GM21423 (cell line): ENCODE data around the gene R3HDM4.

Source experiments
- ATAC-seq: cut with Tn5 transposase; IDR thresholded peaks from one replicate; pipeline ENCODE4 v1.9.1; 2021; ENCODE audit warnings: mild to moderate bottlenecking, moderate library complexity; ENCODE audit not compliant: unreplicated experiment

R3HDM4 gene

DNA sequence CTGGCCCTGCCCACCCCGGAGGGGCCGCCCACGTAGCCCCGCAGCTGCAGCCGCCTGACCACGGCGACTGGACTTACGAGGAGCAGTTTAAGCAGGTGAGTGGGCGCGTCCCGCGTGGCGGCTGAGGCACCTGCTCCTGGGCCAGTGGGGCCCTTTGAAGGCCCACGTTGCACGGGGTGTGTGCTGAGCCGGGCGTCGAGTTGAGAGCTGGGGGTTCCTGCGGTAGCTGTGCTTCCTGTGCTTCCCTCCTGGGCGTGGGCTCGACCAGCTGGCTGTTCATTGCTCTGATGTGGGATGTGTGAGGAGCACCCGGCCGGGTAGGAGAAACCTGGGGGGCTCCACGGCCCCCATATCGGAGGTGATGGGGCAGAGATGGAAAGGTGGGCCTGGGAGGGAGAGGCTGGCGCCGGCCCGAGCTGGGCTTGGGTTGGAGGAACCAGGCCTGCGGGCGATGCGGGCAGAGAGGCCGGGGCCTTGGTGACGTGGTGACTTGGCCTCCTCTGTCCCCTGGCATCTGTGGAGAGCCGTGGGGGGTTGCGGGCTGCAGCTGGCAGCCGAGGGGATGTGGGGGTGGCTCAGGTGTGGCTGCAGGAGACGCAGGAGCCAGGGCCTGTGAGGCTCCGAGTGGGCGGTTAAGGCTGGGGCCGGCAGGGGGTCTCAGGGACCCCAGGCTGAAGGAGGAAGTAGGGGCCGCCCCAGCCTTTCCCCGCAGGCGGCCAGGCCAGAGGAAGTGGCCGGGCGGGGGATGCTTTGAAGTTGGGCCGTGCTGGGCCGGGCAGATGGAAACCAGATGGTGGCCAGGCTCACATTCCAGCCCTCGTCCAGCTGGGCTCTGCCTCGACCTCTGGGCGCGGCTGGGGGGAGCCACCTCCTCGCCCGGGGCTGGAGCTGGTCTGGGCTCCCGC is 19.9 kb upstream of the R3HDM4 start:
- ATAC-seq = no peak

DNA sequence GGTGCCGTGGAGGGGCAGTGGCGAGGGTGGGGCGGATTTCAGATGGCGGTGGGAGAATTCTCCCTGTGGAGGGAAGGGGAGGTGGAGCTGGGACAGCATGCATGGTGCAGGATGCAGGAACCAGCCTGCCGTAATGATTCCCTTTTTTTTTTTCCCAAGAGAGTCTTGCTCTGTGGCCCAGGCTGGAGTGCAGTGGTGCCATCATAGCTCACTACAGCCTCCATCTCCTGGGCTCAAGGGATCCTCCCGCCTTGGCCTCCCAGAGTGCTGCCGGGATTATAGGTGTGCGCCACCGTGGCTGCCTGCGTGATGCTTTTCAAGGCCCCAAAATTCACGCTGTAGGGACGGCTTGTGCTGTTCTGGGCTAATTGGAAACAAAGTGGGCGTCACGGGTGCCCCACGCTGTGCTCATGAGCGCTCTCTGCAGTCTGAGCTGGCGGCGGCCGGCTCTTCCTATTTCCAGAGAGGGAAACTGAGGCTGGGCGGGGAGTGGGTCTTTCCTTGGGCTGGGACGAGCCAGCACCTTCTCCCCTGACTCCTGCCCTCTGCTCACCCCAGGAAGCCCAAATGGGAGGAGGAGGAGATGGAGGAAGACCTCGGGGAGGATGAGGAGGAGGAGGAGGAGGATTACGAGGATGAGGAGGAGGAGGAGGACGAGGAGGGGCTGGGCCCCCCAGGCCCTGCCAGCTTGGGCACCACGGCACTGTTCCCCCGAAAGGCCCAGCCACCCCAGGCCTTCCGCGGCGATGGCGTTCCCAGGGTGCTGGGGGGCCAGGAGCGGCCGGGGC is 19.0 kb upstream of the R3HDM4 start:
- ATAC-seq = no peak

DNA sequence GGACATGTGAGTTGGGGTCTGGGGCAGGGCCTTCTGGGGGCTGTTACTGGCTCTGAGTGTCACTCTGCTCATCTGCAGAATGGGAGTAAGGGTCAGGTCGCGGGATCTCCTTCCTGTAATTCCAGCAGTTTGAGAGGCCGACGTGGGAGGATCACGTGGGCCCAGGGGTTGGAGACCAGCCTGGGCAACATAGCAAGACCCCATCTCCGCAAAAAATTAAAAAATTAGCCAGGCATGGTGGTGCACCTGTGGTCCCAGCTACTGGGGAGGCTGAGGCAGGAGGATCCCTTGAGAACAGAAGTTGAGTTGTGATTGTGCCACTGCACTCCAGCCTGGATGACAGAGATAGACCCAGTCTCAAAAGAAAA is 16.9 kb upstream of the R3HDM4 start:
- ATAC-seq = no peak

DNA sequence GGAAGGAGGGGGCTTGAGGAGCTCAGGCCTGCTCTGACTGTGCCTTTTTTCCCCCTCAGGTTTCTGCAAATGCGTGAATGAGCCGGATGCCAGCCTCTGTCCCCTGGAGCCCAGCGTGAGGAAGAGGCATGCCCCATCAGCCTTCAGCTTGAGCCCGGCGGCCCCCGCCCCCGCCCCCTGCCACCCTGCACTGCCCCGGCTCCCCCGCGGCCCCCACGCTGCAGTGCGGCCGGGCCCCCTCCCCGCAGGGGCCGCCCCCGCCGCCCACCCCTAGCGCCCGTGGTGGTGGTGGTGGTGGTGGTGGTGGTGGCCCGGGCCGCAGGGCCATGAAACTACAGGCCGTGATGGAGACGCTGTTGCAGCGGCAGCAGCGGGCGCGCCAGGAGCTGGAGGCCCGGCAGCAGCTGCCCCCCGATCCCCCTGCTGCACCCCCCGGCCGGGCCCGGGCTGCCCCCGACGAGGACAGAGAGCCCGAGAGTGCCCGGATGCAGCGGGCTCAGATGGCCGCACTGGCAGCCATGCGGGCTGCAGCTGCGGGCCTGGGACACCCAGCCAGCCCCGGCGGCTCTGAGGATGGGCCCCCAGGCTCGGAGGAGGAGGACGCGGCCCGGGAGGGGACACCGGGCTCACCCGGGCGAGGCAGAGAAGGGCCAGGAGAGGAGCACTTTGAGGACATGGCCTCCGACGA is 16.3 kb upstream of the R3HDM4 start:
- no peak for ATAC-seq

DNA sequence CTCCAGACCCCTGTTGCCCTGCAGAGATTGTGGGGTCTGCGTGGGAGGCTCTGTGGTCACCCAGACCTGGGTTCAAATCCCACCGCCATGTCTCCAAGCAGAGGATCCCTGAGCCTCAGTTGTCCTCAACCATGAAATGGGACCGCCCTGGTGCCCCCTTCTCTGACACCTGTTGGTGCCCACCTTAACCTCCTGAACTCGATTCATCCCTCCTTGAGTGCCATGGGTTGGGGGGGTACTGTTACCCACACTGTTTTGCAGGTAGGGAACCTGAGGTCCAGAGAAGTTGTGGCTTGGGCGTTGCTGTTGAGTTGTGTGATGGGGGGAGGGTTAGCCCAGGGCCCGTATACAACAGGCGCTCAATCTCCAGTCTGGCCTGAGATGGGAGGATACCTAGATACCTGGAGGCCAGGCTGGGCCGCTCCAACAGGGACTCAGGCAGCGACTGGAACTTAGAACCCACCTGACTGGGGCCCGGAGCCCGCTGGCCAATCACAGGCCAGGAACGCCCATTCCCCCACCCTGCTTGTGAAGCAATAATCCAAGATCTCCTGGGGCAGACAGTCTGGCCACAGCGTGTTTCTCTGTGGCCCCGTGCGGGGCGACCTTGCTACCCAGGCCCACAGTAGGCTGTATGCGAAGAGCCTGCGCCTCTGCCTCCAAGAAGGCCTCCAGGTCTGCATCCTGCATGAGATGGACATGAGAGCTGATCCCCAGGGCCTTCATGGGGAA is 15.6 kb upstream of the R3HDM4 start:
- no peak for ATAC-seq

DNA sequence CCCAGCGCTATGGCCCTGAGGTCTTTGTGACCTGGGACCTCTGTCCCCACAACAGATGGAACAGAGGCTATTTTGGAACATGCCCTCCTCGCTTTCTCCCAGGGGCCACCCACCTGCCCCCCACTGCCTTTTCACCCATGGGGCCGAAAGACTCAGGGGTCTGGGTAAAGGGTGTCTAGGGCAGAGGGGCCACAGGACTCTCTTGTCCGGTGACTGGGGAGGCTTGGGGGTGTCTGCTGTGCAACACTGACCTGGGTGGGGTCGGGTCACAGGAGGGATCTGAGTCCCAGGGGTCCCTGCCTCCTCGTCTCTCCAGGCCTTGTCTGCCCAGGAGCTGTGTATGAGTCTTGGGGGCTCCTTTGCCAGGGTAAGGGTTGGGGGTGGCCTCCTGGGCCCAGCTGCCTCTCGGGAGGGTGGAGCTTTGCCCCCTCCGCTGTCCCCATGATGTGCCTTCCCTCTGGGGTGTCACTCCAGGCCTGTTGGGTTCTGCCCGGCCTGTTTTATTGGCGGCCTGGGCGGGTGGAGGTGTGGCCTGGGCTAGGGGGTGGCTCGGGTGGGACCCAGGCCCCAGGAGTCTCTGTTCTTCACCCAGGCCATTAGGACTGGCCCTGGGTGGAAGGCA is 14.9 kb upstream of the R3HDM4 start:
- ATAC-seq = no peak

DNA sequence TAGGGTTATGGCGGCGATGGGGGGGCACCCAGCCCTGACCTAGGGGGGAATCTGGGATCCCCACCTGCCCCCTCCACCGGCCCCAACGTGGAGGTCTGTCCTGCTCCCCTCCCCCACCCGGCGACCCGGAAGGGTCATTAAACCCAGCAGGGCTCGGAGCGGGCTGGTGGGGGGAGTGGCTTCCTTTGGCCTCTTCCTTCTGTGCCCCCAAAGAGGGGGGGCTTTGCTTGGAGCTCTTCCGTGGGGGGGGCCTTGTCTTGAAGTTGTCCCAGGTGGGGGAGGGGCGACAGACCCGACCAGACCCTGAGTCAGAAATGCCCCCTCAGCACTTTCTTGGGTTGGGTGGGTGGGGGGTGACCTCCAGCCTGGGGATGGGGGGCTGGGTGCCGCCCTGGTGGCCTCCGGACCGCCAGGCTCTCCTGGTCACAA is 14.3 kb upstream of the R3HDM4 start:
- no peak for ATAC-seq

DNA sequence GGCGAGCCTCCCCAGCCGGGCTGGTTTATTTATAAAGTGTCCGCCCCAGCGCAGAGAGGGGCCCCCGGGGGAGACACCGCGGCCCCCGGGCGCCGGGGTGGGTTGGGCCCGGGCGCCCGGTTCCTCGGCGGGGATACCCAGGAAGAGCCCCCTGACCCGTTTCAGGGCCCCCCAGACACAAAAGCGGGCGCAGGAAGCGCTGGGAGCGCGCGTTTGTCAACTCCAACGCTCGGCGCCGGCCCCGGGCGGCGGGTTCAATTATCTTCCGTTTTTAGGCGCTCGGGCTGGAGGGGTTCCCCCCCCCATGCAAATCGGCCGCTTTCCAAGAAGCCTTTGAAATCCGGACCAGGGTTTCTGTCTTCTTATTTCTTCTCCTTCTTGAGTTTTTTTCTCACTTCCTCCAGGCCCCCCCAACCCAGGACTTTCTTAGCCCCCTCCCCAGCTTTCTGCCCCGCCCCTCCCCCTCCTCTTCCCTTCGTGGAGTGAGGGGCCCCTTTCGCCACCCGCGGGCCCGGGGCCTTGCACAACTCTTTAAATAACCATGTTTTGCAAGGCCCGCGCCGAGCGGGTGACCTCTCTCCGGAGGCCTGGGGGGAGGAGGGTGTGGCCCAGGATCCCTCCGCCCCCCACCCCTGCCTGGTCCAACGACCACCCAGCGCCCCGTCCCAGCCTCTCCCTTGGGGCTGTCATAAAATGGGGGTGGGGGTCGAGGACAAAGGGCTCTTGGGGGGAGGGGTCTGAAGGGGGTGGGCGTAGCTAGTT is 13.8 kb upstream of the R3HDM4 start:
- ATAC-seq = no peak

DNA sequence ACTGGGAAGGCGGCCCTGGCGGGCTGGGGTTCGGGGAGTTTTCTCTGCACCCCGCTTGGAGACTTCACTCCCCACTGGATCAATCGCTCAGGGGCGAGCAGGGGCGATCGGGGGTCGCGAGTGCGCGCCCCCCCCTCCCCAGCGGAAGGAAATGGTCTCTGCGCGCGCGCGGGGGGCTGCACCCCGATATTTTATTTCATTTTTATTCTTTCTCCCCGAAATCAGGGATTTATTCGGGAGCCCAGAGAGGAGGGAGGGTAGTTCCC is 13.2 kb upstream of the R3HDM4 start:
- no peak for ATAC-seq

DNA sequence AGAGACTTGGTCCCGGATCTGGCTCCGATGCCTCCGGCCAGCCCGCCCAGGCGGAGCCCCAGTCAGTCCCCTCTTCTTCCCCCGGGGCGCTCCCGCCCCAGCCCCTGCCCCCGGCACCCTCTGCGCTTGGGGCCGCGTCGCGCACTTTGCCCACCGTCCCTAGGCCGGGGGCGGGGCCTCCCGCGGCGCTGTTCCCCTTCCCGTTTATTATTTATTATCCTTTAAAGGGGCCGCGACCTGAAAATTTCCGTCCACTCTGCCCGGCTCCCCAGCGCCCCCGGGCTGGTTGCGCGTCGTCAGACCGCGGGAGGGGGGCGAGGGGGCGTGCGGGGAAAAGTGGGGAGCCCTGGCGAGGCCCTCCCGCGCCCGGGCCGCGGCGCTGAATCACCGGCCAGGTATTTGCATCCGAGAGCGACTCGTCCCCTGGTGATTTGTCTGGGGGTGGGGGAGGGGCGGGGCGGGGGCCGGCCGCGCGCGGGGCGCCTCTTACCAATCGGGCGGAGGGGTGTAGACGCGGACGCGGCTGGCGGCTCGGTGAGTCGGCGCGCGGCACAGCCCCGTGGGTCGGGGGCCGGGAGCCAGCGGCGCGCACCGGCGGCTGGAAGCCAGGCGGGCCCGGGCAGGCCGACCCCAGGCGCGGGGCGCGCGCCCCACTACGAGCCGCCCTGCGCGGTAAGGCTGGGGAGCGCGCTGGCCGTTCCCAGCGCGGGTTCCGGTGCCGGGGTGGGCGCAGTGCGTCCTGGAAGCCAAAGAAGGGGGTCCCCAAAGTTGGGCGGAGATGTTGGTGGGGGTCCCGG is 12.7 kb upstream of the R3HDM4 start, which contains the start of gene ARID3A:
Gene ARID3A (plus strand): TSS at position 510 of the 797 bp plus-strand sequence. CDS start 3,494 bp downstream, outside the sequence.
- peak; percentile 58 for ATAC-seq

DNA sequence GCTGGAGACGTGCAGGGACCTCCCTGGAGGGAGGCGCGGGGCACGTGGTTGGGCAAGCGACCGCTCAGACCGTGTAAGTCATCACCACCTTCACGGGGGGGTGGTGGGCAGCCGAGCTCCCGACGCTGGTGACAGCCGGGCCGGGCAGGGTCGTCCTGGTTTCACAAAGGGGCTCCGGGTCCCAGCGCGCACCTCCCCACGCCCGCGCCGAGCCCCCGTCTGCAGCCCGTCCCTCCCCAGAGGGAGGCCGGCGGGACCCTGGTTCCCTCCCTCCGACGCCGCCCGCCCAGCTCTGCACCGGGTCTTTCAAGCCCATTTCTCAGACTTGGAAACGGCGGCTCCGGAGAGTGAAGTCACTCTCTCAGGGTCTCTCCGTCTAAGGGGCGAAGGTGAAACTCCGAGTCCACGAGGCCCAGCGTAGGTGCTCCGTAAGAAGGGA is 12.1 kb upstream of the R3HDM4 start:
- ATAC-seq = peak; percentile 31

DNA sequence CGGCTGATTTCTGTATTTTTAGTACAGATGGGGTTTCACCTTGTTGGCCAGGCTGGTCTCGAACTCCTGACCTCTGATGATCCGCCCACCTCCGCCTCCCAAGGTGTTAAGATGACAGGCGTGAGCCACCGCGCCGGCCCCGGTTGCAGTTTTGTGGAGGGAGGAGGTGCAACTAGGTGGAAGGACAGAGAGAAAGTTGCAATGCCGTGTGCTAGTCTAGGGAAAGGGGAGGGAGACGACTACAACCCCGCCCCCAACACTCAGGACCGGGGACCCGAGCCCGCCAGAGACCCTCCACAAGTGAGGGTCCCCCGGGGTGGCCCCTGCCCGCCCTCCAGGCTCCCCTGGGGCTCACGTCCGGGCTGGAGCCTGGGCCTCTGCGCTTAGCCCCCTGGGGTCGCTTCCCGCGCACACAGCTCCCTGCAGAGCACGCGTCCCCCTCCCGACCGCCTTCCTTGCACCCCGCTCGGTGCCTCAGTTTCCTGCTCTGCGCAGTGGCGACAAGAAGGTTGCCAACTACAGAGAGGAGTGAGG is 11.6 kb upstream of the R3HDM4 start:
- no peak for ATAC-seq

DNA sequence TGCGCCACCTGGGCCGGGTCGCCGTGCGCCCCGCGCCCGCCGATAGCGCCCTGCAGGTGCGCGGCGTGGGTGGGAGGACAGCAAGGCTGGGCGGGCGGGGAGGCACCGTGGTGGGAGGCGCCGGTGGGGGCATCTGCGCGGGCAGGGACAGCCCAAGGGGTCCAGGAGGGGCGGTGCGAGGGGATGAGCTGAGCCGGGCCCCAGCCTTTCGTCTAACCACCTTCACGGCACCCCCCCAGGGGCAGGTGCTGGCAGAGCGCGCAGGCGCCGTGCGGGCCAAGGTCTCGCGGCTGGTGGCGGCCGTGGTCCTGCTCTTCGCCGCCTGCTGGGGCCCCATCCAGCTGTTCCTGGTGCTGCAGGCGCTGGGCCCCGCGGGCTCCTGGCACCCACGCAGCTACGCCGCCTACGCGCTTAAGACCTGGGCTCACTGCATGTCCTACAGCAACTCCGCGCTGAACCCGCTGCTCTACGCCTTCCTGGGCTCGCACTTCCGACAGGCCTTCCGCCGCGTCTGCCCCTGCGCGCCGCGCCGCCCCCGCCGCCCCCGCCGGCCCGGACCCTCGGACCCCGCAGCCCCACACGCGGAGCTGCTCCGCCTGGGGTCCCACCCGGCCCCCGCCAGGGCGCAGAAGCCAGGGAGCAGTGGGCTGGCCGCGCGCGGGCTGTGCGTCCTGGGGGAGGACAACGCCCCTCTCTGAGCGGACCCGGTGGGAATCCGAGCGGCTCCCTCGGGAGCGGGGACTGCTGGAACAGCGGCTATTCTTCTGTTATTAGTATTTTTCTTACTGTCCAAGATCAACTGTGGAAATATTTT is 7.2 kb upstream of the R3HDM4 start:
- ATAC-seq = no peak

DNA sequence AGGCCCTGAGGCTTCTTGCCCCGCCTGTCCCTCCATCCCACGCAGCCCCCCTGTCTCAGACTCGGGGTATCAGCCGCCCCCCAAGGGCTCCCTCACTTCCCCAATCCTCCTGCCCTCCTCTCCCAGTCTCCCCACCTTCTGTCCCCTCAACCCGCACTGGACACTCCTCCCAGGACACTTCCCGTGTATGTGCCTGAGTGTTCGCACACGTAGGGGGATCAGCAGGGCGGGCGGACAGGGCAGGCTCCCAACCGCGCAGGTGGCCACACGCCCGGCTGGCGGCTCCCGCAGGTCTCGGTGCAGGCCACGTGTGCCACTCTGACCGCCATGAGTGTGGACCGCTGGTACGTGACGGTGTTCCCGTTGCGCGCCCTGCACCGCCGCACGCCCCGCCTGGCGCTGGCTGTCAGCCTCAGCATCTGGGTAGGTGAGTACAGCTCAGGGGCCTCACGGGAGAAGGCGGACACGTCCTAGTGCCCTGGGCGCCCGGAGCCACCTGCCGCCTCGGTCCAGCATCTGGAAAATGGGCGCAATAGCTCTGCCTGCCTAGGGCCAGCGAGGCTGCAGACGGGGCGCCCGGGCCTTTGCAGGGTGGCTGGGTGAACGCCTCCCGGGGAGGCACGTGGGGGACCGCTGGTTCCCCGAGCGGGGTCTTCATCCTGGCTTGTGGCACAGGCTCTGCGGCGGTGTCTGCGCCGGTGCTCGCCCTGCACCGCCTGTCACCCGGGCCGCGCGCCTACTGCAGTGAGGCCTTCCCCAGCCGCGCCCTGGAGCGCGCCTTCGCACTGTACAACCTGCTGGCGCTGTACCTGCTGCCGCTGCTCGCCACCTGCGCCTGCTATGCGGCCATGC is 6.4 kb upstream of the R3HDM4 start:
- ATAC-seq = no peak

DNA sequence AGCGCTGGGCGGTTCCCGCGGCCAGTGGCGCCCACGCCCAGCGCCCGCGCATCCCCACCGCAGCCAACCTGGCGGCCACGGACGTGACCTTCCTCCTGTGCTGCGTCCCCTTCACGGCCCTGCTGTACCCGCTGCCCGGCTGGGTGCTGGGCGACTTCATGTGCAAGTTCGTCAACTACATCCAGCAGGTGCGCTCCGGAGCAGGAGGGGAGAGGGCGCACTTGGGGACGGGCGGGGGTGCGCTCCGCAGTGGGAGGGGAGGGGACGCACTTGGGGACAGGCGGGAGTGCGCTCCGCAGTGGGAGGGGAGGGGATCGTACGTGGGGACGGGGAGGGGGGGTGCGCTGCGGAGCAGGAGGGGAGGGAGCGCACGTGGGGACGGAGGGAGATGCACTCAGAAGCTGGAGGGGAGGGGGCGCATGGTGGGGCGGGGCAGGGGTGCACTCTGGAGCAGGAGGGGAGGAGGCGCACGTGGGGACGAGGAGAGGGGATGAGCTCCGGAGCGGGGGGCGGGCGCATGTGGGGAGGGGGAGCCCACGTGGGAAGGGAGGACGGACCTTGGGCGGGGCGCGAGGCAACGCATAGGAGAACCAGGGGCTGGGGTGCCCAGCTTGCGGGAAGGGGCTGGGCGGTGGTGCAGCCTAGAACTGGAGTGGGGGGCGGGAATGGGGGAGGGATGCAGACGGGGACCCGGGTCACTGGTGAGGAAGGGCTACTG is 5.6 kb upstream of the R3HDM4 start:
- ATAC-seq = no peak

DNA sequence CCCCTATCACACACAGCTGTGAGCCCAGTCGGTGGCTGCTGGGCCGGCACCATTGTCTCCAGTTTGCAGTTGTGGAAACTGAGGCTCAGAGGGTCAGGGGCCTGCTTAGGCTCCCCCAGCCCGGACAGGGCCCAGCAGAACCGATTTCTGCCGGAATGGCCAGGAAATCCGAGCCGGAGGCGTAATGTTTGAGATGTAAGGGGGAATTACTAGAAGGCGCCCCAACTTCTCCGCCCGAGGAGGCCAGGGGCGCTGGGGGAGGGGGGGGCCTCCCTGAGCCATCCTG is 5.1 kb upstream of the R3HDM4 start:
- no peak for ATAC-seq
